Retina (tissue), 1 donor: Measurements from ENCODE around the gene DHTKD1.
"Not testable (repeated sequence)": the region's sequence is repeated elsewhere in the genome, so short reads cannot be mapped to it uniquely, and the experiment has no call there.

Source experiments
- DNase-seq: peaks from one replicate; pipeline ENCODE4 v3.0.0-alpha.2; 2016

Gene DHTKD1

GRCh38 chr10:12156367-12157123 is 87.8 kb downstream of the DHTKD1 start:
- DNase-seq: no peak

DNA sequence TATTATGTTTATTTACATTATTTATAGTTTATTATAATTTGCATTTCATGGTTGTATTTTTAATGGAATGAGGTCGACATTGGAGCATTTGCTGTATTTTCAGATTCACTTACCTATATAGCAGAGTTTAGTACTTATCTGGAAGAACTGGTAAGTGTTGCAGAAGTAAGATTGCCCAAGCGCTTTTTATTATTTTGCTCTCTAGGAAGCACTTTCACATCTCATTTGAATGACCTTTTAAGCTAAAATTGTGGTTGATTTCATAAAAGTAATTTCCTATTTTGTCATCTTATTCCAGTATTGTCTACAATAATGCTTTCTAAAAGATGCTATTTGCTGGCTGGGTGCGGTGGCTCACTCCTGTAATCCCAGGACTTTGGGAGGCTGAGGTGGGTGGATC is 89.4 kb downstream of the DHTKD1 start:
- DNase-seq: no peak

DNA sequence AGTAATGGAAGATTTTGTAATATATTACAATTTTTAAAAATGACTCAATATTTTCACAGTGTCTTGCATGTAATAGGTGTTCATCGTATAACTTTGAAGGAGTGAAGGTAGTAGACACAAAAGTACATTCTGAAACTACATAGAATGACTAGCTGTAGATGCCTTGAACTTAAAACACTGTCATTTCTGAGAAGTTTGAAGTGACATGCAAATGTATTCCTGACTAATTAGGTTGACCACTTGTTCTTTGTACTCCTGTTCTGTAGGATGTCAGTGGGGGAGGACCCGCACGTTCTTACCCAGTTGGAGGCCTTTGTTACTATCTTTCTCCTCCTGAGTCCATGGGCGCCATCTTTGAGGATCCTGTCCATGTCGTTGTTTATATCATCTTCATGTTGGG is 91.9 kb downstream of the DHTKD1 start:
- no peak for DNase-seq

- no peak for DNase-seq
Observed at GRCh38 chr10:12162927-12163326, 94.2 kb downstream of the DHTKD1 start.

DNA sequence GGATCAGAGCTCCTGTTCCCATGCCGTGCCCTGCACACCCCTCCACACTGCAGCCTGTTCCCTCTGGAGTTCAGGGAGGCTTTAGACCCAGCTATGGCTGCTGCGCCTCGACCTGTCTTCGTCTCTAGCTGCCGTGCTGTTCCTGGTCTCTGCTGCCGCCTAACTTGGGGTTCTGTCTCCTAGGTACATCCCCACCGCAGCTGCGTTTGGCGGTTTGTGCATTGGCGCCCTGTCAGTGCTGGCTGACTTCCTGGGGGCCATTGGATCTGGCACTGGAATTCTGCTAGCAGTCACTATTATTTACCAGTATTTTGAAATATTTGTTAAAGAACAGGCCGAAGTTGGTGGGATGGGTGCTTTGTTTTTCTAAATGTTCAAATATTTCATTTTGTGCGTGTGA is 95.3 kb downstream of the DHTKD1 start:
- DNase-seq: no peak

GRCh38 chr10:12165036-12165435 is 96.3 kb downstream of the DHTKD1 start:
- no peak for DNase-seq

- no peak for DNase-seq
Observed at GRCh38 chr10:12165999-12166775, 97.4 kb downstream of the DHTKD1 start.

DNA sequence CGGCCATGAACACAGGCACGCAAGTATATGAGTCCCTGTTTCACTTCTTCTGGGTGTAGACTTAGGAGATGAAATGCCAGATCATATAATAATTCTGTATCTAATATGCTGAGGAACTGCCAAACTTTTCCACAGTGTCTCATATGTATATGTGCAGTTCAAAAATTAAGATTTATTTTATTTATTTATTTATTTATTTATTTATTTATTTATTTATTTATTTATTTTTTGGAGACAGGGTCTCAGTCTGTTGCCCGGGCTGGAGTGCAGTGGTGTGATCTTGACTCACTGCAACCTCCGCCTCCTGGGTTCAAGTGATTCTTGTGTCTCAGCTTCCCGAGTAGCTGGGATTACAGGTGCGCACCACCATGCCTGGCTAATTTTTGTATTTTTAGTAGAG is 102.8 kb downstream of the DHTKD1 start:
- DNase-seq: not testable (repeated sequence)
